H1 (cell line): ENCODE results near the gene PLK3. TPM values are rescaled to one million over a fixed set of nuclear protein-coding genes. Genes with fewer than 3 reads are reported as not detected.

Experiments used
- CTCF ChIA-PET: fragments of 300-600 bp; sonication (Branson Sonifier 250); formaldehyde crosslinking; loops from one replicate; lab custom pipeline; 2021; ENCODE audit not compliant: partially characterized antibody; lab: Charles Lee
- POLR2A ChIA-PET: fragments of 300-600 bp; sonication (Branson Sonifier 250); formaldehyde crosslinking; loops from one replicate; lab custom pipeline; 2021; ENCODE audit warnings: inconsistent platforms; ENCODE audit not compliant: partially characterized antibody; lab: Charles Lee
- DNase-seq, 2 experiments: peaks; one replicate each; pipeline versions ENCODE4 v3.0.0 to v3.0.0-alpha.2; 2010 to 2022; ENCODE audit warnings: low spot score in 2 of 2, low read depth in 1 of 2, mixed read lengths in 1 of 2
- FAIRE-seq: peaks from 2 replicates; lab custom pipeline; 2011; peaks lifted over from hg19 to GRCh38; lab: Jason Lieb, UNC
- H2AFZ ChIP-seq: 2 replicates; pipeline ENCODE4 v1.8.1; 2012; ENCODE audit warnings: low read length, inconsistent platforms
- H2AK5ac ChIP-seq: 2 replicates; pipeline ENCODE4 v1.6.1; 2013; ENCODE audit warnings: low read depth, low read length
- H2BK120ac ChIP-seq: replicated peaks from 2 replicates; pipeline ENCODE3; 2013; ENCODE audit warnings: low read depth, low read length, inconsistent platforms
- H2BK12ac ChIP-seq: 2 replicates; pipeline ENCODE4 v1.6.1; 2013; ENCODE audit warnings: low read depth, low read length
- H2BK15ac ChIP-seq: 2 replicates; pipeline ENCODE4 v1.6.1; 2013; ENCODE audit warnings: low read length
- H2BK20ac ChIP-seq: 2 replicates; pipeline ENCODE4 v1.6.1; 2013; ENCODE audit warnings: low read length
- H2BK5ac ChIP-seq: 2 replicates; pipeline ENCODE4 v1.6.1; 2013; ENCODE audit warnings: low read depth, low read length
- H3K14ac ChIP-seq: 2 replicates; pipeline ENCODE4 v1.6.1; 2013; ENCODE audit warnings: inconsistent platforms; ENCODE audit not compliant: insufficient read length
- H3K18ac ChIP-seq: 2 replicates; pipeline ENCODE4 v1.6.1; 2013; ENCODE audit warnings: low read length; ENCODE audit errors: extremely low read depth
- H3K23ac ChIP-seq: 2 replicates; pipeline ENCODE4 v1.6.1; 2013; ENCODE audit warnings: inconsistent platforms; ENCODE audit not compliant: insufficient read length
- H3K23me2 ChIP-seq: 2 replicates; pipeline ENCODE4 v1.6.1; 2013; ENCODE audit warnings: low read depth, low read length
- H3K27ac ChIP-seq: 2 replicates; pipeline ENCODE4 v1.6.1; 2011; ENCODE audit warnings: low read depth, low read length, inconsistent platforms
- H3K27me3 ChIP-seq, 4 experiments: replicated peaks in 1 of 4; 1 replicate in 1 of 4; 2 replicates in 3 of 4; pipeline versions ENCODE4 v1.6.1 to v1.8.1; 2011 to 2013; ENCODE audit warnings: low read length in 3 of 4, mild to moderate bottlenecking in 3 of 4, inconsistent platforms in 2 of 4, mixed read lengths in 2 of 4, moderate library complexity in 1 of 4; ENCODE audit not compliant: control insufficient read depth in 3 of 4, insufficient read depth in 3 of 4; ENCODE audit errors: extremely low read depth in 1 of 4
- H3K36me3 ChIP-seq, 4 experiments: 2 replicates each; pipeline versions ENCODE4 v1.6.1 to v1.8.1; 2011 to 2013; ENCODE audit warnings: mild to moderate bottlenecking in 4 of 4, low read length in 3 of 4, moderate library complexity in 2 of 4, control low read depth in 1 of 4, inconsistent platforms in 1 of 4; ENCODE audit not compliant: insufficient read depth in 4 of 4, control insufficient read depth in 2 of 4
- H3K4ac ChIP-seq: replicated peaks from 2 replicates; pipeline ENCODE3; 2013; ENCODE audit warnings: low read length, low read depth, mixed read lengths, inconsistent platforms; ENCODE audit not compliant: insufficient read length
- H3K4me1 ChIP-seq, 4 experiments: replicated peaks in 1 of 4; 1 replicate in 1 of 4; 2 replicates in 3 of 4; pipeline versions ENCODE4 v1.6.1 to v1.8.1; 2011 to 2013; ENCODE audit warnings: low read length in 3 of 4, inconsistent platforms in 2 of 4, mixed read lengths in 1 of 4; ENCODE audit not compliant: insufficient read depth in 4 of 4, control insufficient read depth in 3 of 4
- H3K4me2 ChIP-seq, 2 experiments: 2 replicates each; pipeline versions ENCODE4 v1.6.1 to v1.8.1; 2011 to 2013; ENCODE audit warnings: low read depth in 2 of 2, low read length in 2 of 2, control low read depth in 1 of 2, inconsistent platforms in 1 of 2, mild to moderate bottlenecking in 1 of 2; ENCODE audit not compliant: insufficient read depth in 1 of 2
- H3K4me3 ChIP-seq, 4 experiments: fragments of 200-600, 300-600 bp in 1 of 4; sonication (generic), shearing (Covaris generic), sonication (Bioruptor Twin) in 1 of 4; 2 replicates each; pipeline versions ENCODE4 v1.5.1 to v1.8.1; 2011 to 2016; ENCODE audit warnings: low read length in 4 of 4, low read depth in 3 of 4, control low read depth in 2 of 4, inconsistent platforms in 2 of 4, mild to moderate bottlenecking in 2 of 4, mixed read lengths in 1 of 4, moderate library complexity in 1 of 4; ENCODE audit not compliant: insufficient read depth in 2 of 4; ENCODE audit errors: extremely low read depth in 1 of 4
- H3K56ac ChIP-seq: replicated peaks from 2 replicates; pipeline ENCODE3; 2013; ENCODE audit warnings: low read depth, mild to moderate bottlenecking, mixed read lengths, low read length, inconsistent platforms; ENCODE audit not compliant: insufficient read length
- H3K79me1 ChIP-seq: 2 replicates; pipeline ENCODE4 v1.6.1; 2013; ENCODE audit warnings: low read depth, low read length, control low read depth
- H3K79me2 ChIP-seq, 2 experiments: 2 replicates each; pipeline versions ENCODE4 v1.6.1 to v1.8.1; 2012 to 2013; ENCODE audit warnings: low read length in 2 of 2, mild to moderate bottlenecking in 2 of 2, inconsistent platforms in 1 of 2; ENCODE audit not compliant: insufficient read depth in 2 of 2, control insufficient read depth in 1 of 2
- H3K9ac ChIP-seq, 4 experiments: replicated peaks in 1 of 4; 1 replicate in 1 of 4; 2 replicates in 3 of 4; pipeline versions ENCODE4 v1.6.1 to v1.8.1; 2011 to 2013; ENCODE audit warnings: low read depth in 3 of 4, low read length in 3 of 4, control low read depth in 2 of 4, mild to moderate bottlenecking in 2 of 4, moderate library complexity in 2 of 4, inconsistent platforms in 1 of 4; ENCODE audit errors: extremely low read depth in 1 of 4
- H3K9me3 ChIP-seq, 2 experiments: 2 replicates each; pipeline versions ENCODE4 v1.6.1 to v1.8.1; 2012 to 2013; ENCODE audit warnings: mild to moderate bottlenecking in 2 of 2, moderate library complexity in 2 of 2, control low read depth in 1 of 2, inconsistent platforms in 1 of 2, low read depth in 1 of 2, low read length in 1 of 2, mixed read lengths in 1 of 2; ENCODE audit not compliant: insufficient read depth in 2 of 2
- H4K20me1 ChIP-seq, 2 experiments: replicated peaks in 1 of 2; 2 replicates each; pipeline versions ENCODE3 to v1.8.1; 2011 to 2013; ENCODE audit warnings: inconsistent platforms in 2 of 2, low read length in 2 of 2, mild to moderate bottlenecking in 1 of 2; ENCODE audit not compliant: insufficient read depth in 2 of 2, control insufficient read depth in 1 of 2
- H4K5ac ChIP-seq: 2 replicates; pipeline ENCODE4 v1.6.1; 2013; ENCODE audit warnings: low read length, low read depth, mixed read lengths, inconsistent platforms; ENCODE audit not compliant: insufficient read length
- H4K8ac ChIP-seq: 2 replicates; pipeline ENCODE4 v1.8.0; 2013; ENCODE audit warnings: mild to moderate bottlenecking, moderate library complexity, low read length, inconsistent platforms; ENCODE audit not compliant: insufficient read depth; ENCODE audit errors: extremely low read depth
- H4K91ac ChIP-seq: replicated peaks from 2 replicates; pipeline ENCODE3; 2013; ENCODE audit warnings: low read length, mixed read lengths, inconsistent platforms; ENCODE audit not compliant: insufficient read length
- WGBS, 2 experiments: shearing (Covaris generic) in 1 of 2; methylation state at CpG; one replicate each; pipeline versions ENCODE4 v1.1.6 to v1.1.7; 2013 to 2015; ENCODE audit warnings: low lambda C conversion rate in 2 of 2, mixed read lengths in 2 of 2, inconsistent platforms in 1 of 2, low coverage in 1 of 2, missing lambda C conversion rate in 1 of 2; ENCODE audit not compliant: insufficient replicate concordance in 2 of 2, insufficient coverage in 1 of 2, insufficient read length in 1 of 2; ENCODE audit errors: extremely low coverage in 1 of 2, missing lambda C conversion rate in 1 of 2; 5-methylcytosine and 5-hydroxymethylcytosine counted together
- polyA plus RNA-seq, 7 experiments: library from polyadenylated mRNA; depleted of rRNA in 3 of 7; stranded (reverse) in 5 of 7; unstranded in 2 of 7; fragments of >200 nt in 5 of 7; fragments of 200-250 nt in 2 of 7; gene quantifications; 1 replicate in 5 of 7; 2 replicates in 1 of 7; 4 replicates in 1 of 7; pipeline versions ENCODE4 v1.2.1 to v1.2.3, GENCODE V29; 2011 to 2013; ENCODE audit warnings: missing spikeins in 2 of 7, mixed read lengths in 2 of 7
- total RNA-seq: library from RNA; stranded (reverse); fragmentation: NEBNext Ultra II Directional; extraction: Animal tissue kit (Norgen Biotek cat#: 25700); gene quantifications from 2 replicates; pipeline ENCODE4 v1.2.1, GENCODE V29; 2021
- TF ChIP-seq, protein P1 (sequence below): IDR thresholded peaks from 2 replicates; pipeline ENCODE4 v1.6.1; 2012; ENCODE audit warnings: inconsistent platforms

PLK3 gene
- total and polyA plus RNA-seq, 2 of the 8 experiments (the other 6 are each of a cell fraction or from before 2014, with no cell fraction given): 7.9 to 12.3 TPM

DNA sequence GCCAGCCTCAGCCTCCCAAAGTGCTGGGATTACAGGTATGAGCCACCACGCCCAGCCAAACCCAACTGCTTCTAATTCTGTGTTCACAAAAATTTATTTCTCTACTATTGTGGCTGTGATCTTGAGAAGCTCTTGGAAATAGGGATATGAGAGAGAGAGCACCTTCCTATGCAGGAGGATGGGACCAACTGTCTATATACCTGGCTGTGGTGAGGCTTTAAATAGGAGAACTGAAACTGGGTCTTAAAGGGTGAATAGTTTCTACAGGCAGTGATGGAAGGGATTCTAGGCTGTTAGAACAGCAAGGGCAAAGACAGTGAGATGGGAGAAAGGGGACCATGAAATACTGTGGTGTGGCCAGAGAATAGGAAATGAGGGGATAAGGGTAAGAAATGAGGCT, 51.1 kb downstream of the PLK3 start:
- Histone ChIP-seq H3K36me3 (no peaks in the 10 kb centered on the region), H2BK20ac (no peak overlapping the region), H3K9ac (no peak overlapping the region), H3K79me2 (no peaks in the 10 kb centered on the region), H2BK12ac (no peak overlapping the region), H3K14ac (no peak overlapping the region), H3K4me1 (no peaks in the 10 kb centered on the region), H3K27me3 (no peaks in the 10 kb centered on the region), H3K56ac (no peak overlapping the region), H3K18ac (no peak overlapping the region), H2AK5ac (no peak overlapping the region), H3K4ac (no peak overlapping the region), H4K5ac (no peak overlapping the region), H4K20me1 (no peaks in the 10 kb centered on the region), H3K23ac (no peak overlapping the region), H2BK15ac (no peak overlapping the region), H2BK120ac (no peak overlapping the region), H3K23me2 (no peaks in the 10 kb centered on the region), H2BK5ac (no peak overlapping the region), H3K79me1 (no peaks in the 10 kb centered on the region), H3K4me2 (no peak overlapping the region), H2AFZ (no peak overlapping the region), H3K9me3 (no peaks in the 10 kb centered on the region), H4K91ac (no peak overlapping the region), H3K4me3 (no peak overlapping the region), H4K8ac (no peak overlapping the region), H3K27ac (no peak overlapping the region)
- ChIA-PET CTCF (interaction anchor here (1.0 kb wide), 1 partner anchor 58 kb away, joined by 4 read pairs; no protein-coding TSS in a partner anchor), POLR2A (interaction anchor here (1.4 kb wide), 1 partner anchor 32 kb away, joined by 5 read pairs; no protein-coding TSS in a partner anchor)
- DNase-seq (no peak), FAIRE-seq (no peak)
- WGBS, 2 experiments: 100% methylated on average over 1 of the region's 1 CpG; no CpG with 5 or more reads in 1 of the 2 experiments
- TF ChIP-seq, protein P1, sequence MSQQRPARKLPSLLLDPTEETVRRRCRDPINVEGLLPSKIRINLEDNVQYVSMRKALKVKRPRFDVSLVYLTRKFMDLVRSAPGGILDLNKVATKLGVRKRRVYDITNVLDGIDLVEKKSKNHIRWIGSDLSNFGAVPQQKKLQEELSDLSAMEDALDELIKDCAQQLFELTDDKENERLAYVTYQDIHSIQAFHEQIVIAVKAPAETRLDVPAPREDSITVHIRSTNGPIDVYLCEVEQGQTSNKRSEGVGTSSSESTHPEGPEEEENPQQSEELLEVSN: no peak
